GM19035 (cell line): ENCODE measurements around the gene HIP1R.
"Not testable (repeated sequence)": the region's sequence is repeated elsewhere in the genome, so short reads cannot be mapped to it uniquely, and the experiment has no call there.

Experiments
- ATAC-seq: cut with Tn5 transposase; IDR thresholded peaks from one replicate; pipeline ENCODE4 v1.9.1; 2021; ENCODE audit not compliant: unreplicated experiment

Gene HIP1R

GRCh38 chr12:122872815-122873361 lies 37.6 kb downstream of the HIP1R start:
- ATAC-seq: no peak

- no peak for ATAC-seq
Observed at GRCh38 chr12:122873540-122873939, 38.3 kb downstream of the HIP1R start.

- ATAC-seq: no peak
Observed at GRCh38 chr12:122874081-122874480, 38.8 kb downstream of the HIP1R start.

DNA sequence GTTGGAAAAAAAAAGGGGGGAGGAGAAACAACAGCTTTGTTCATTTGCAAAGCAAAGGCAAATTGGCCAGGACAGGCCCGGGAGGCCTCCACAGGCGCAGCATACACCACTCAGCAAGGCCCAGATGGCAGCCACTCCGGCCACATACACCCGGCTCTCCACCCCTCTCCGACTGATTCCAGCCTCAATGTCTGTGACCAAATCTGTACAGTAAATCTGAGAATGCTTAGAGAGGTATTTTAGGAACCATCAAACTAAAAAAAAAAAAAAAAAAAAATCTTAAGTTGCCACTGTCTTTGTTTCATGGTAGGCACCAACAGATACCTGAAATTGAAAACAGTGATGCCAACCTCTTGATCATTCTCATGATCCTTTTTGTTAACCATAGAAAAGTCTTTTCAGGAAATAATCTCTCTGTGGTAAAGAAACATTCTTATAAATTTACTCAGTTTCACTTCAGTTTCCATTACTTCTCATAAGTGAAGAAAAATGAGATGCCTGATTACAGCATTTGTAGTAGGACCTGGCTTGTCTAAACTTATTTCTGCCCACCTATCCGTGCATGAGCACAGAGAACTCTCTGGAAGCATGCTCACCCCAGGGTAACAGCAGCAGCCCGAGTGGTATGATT lies 40.4 kb downstream of the HIP1R start:
- ATAC-seq: peak; percentile 55

- not testable (repeated sequence) for ATAC-seq
Observed at GRCh38 chr12:122876281-122876680, 41.0 kb downstream of the HIP1R start.

GRCh38 chr12:122876731-122877130 lies 41.5 kb downstream of the HIP1R start:
- no peak for ATAC-seq

DNA sequence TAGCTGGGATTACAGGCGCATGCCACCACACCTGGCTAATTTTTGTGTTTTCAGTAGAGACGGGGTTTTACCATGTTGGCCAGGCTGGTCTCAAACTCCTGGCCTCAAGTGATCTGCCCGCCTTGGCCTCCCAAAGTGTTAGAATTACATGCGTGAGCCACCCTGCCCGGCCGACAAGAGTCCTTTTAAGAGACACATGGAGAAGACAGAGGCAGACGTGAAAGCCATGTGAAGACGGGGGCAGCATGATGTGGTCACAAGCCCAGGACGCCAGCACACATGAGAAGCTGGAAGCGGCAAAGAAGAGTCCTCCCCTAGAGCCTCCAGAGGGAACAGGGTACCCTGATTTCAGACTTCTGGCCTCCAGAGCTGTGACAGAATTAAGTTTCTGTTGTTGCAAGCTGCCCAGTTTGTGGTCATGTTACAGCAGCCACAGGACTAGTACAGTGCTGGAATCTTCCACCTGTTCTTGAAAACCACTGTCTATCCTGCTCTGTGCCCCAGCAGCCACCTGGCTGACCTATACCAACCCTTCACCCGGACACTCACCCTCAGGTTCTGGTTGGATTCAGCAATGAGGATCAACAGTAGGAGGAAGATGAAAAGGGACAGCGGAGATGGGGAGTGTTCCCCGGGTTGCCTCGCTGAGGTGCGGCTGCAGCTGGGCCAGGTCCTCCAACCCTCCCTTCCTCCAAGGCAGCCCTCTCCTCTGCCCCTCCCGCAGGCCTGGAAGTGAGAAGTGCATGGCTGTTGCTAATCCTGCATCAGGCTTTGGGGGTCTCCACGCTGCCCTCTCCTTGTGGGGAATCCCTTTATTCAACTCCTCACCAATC lies 43.7 kb downstream of the HIP1R start:
- ATAC-seq: no peak

GRCh38 chr12:122880155-122880667 lies 45.0 kb downstream of the HIP1R start:
- no peak for ATAC-seq

GRCh38 chr12:122880668-122881067 lies 45.4 kb downstream of the HIP1R start:
- ATAC-seq: no peak

GRCh38 chr12:122882908-122883558 lies 47.8 kb downstream of the HIP1R start:
- ATAC-seq: no peak

DNA sequence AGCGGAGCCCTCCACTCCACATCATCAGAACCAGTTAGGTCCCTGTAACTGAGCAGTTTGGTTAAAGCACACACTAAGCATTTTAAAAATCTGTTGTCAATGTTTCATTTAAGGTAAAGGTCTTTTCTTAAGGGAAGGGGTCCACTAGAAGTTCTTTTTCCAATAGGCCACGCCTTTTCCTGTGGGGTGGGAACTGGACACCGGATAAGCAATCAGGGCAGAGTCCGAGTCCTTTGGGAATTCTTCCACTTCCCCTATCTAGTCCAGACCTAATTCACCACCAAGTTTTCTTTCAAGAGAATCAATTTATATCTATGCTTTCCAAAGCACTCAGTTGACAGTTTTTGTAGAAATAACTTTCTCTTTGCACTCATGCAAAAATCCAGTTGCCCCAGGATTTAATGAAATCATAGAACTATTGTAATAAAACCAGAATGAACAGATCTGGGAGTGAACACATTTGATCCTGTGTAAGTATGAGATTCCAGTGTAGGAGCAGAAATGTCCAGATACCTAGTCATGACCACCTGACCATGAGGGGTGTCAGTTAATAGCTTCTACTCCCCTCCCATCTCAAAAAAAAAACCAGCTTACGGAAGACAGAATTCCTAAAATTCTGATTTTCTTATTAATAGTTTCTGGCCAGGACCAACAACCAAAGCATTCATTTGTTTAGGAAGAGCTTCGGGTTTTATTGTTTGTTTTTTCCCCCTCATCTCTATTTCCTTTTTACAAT lies 49.0 kb downstream of the HIP1R start:
- ATAC-seq: no peak

GRCh38 chr12:122884860-122885259 lies 49.6 kb downstream of the HIP1R start:
- ATAC-seq: no peak

DNA sequence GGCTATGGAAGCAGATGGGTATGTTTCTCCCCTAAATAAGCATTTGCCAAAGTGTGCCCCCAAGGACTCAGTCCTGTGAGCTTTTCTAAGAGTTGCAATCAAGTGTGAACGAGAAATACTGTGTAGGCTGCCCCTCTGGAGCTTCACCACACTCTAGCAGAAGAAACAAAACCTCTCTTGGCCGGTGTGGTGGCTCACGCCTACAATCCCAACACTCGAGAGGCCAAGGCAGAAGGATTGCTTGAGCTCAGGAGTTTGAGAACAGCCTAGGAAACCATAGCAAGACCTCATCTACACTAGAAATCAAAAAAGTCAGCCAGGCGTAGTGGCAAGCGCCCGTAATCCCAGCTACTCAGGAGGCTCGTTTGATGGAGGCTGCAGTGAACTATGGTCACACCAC lies 50.9 kb downstream of the HIP1R start:
- ATAC-seq: no peak

GRCh38 chr12:122886851-122887818 lies 51.9 kb downstream of the HIP1R start:
- peak; percentile 75 for ATAC-seq

- peak; percentile 24 for ATAC-seq
Observed at GRCh38 chr12:122887819-122888212, 52.6 kb downstream of the HIP1R start.

- ATAC-seq: peak; percentile 41
Observed at GRCh38 chr12:122888232-122888752, 53.0 kb downstream of the HIP1R start.

DNA sequence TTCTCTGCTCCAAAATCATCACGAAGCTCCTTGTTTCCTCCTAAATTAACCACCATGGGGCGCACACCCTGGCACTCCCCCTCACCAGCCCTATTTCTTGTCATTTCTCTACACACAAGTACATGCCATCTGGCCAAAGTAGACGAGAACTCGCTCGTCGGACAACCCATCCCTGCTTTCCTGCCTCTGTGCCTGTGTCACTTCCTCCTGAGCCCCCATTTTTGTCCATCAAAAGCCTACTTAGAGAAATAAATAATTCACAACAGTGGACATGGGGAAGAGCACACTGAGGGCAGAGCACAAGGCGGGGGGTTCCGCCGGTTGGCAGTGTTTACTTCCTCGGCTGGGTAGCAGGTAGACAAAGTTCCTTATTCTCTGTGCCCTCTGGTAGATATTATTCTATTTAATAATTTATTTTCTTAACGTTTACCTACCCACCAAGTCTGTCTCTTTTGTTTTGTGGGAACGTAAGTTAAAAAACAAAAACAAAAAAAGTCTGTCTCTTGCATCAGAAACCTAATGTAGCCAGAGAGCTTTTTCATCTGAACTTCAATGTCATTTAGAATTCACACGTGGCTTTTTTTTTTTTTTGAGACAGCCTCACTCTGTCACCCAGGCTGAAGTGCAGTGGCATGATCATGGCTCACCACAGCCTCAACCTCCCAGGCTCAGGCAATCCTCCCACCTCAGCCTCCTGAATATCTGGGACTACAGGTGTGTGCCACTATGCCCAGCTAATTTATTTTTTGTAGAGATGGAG lies 54.7 kb downstream of the HIP1R start:
- ATAC-seq: no peak

GRCh38 chr12:122891661-122892525 lies 56.6 kb downstream of the HIP1R start:
- ATAC-seq: no peak
